PC-3 (cell line): ENCODE measurements around the gene PRTN3. TPM values are rescaled to one million over a fixed set of nuclear protein-coding genes. Genes with fewer than 3 reads are reported as not detected.

ENCODE experiments used
- ATAC-seq: fragments of 200-7000 bp; cut with Tn5 transposase; 2 replicates; pipeline ENCODE4 v1.9.1; 2020; ENCODE audit warnings: mild to moderate bottlenecking, moderate library complexity
- BruUV-seq: library from RNA; stranded (reverse); fragments of 400-500 nt; replicated peaks from 2 replicates; lab custom pipeline; 2021; lab: Mats Ljungman, UMichigan
- CTCF ChIA-PET: fragments of 300-600 bp; sonication (Branson Sonifier 250); formaldehyde crosslinking; loops from one replicate; lab custom pipeline; 2022; ENCODE audit warnings: antibody characterized with exemption; lab: Charles Lee
- POLR2A ChIA-PET: fragments of 300-600 bp; sonication (Branson Sonifier 250); formaldehyde crosslinking; loops from one replicate; lab custom pipeline; 2022; ENCODE audit warnings: antibody characterized with exemption; ENCODE audit not compliant: unreplicated experiment; lab: Charles Lee
- DNase-seq: peaks from one replicate; pipeline ENCODE4 v3.0.0-alpha.2; 2015
- H2AFZ ChIP-seq: fragments of 300-600 bp; sonication (generic); 2 replicates; pipeline ENCODE4 v1.6.0; 2016; ENCODE audit warnings: antibody characterized with exemption, low read length
- H3F3A ChIP-seq: fragments of 300-600 bp; sonication (generic); one replicate; pipeline ENCODE4 v1.6.0; 2017; ENCODE audit warnings: antibody characterized with exemption, low read length, control low read depth, mild to moderate bottlenecking; ENCODE audit not compliant: unreplicated experiment
- H3K27ac ChIP-seq: fragments of 300-600 bp; sonication (generic); 2 replicates; pipeline ENCODE4 v1.5.1; 2016; ENCODE audit warnings: mild to moderate bottlenecking, low read length
- H3K27me3 ChIP-seq: fragments of 300-600 bp; sonication (generic); 2 replicates; pipeline ENCODE4 v1.6.1; 2016; ENCODE audit warnings: low read length, mixed read lengths
- H3K36me3 ChIP-seq: fragments of 300-600 bp; sonication (generic); 2 replicates; pipeline ENCODE4 v1.6.1; 2016; ENCODE audit warnings: low read depth, mixed run types, low read length, mixed read lengths
- H3K4me1 ChIP-seq: fragments of 300-600 bp; sonication (generic); 2 replicates; pipeline ENCODE4 v1.5.1; 2016; ENCODE audit warnings: low read length; ENCODE audit not compliant: insufficient read depth
- H3K4me2 ChIP-seq: fragments of 300-600 bp; sonication (generic); 2 replicates; pipeline ENCODE4 v1.6.0; 2016; ENCODE audit warnings: low read length
- H3K4me3 ChIP-seq: fragments of 300-600 bp; sonication (generic); 2 replicates; pipeline ENCODE4 v1.5.1; 2016; ENCODE audit warnings: mild to moderate bottlenecking, low read length, mixed read lengths
- H3K79me2 ChIP-seq: fragments of 300-600 bp; sonication (generic); 2 replicates; pipeline ENCODE4 v1.6.1; 2017; ENCODE audit warnings: low read length, mixed read lengths
- H3K9ac ChIP-seq: fragments of 300-600 bp; sonication (generic); 2 replicates; pipeline ENCODE4 v1.6.0; 2016; ENCODE audit warnings: mild to moderate bottlenecking, low read length
- H3K9me2 ChIP-seq: fragments of 300-600 bp; sonication (generic); replicated peaks from 2 replicates; pipeline ENCODE4 v1.6.1; 2016; ENCODE audit warnings: mixed run types, low read length, mixed read lengths
- H3K9me3 ChIP-seq: fragments of 300-600 bp; sonication (generic); 2 replicates; pipeline ENCODE4 v1.6.1; 2016; ENCODE audit warnings: low read length, mixed read lengths
- H4K20me1 ChIP-seq: fragments of 300-600 bp; sonication (generic); 2 replicates; pipeline ENCODE4 v1.6.1; 2016; ENCODE audit warnings: low read length, mixed read lengths
- CTCF ChIP-seq: fragments of 300-600 bp; sonication (generic); conservative IDR thresholded peaks from 2 replicates; pipeline ENCODE4 v1.5.1; 2017; ENCODE audit warnings: antibody characterized with exemption, low read depth, mild to moderate bottlenecking, low read length
- EZH2 ChIP-seq: fragments of 300-600 bp; sonication (generic); IDR thresholded peaks from one replicate; pipeline ENCODE4 v1.6.1; 2017; ENCODE audit warnings: antibody characterized with exemption, mild to moderate bottlenecking, low read length; ENCODE audit not compliant: unreplicated experiment
- EZH2phosphoT487 ChIP-seq: fragments of 300-600 bp; sonication (generic); IDR thresholded peaks from 2 replicates; pipeline ENCODE4 v1.6.1; 2018; ENCODE audit warnings: mild to moderate bottlenecking, antibody characterized with exemption, low read length, borderline replicate concordance
- intact Hi-C: fragments of 100-400 bp; cut with micrococcal nuclease; formaldehyde crosslinking; loops from 2 replicates; pipeline ENCODE4 v1.9.0; 2023
- total RNA-seq: library from RNA; depleted of rRNA; stranded (reverse); fragments of >200 nt; gene quantifications from 2 replicates; pipeline ENCODE4 v1.2.3, GENCODE V29; 2014

Gene PRTN3
- total RNA-seq, 1 experiment from 2014 or later, result 0.29 TPM

- ChIA-PET CTCF (no interaction called here), POLR2A (no interaction called here)
- no peak overlapping the region for H3K9ac ChIP-seq
- TF ChIP-seq CTCF (no peak), EZH2phosphoT487 (no peak), EZH2 (no peak)
- peaks cover 65% of the 10 kb centered on the region for H3K36me3 ChIP-seq
- no peaks in the 10 kb centered on the region for H3K9me3 ChIP-seq
- DNase-seq (no peak), ATAC-seq (no peak)
- H3K9me2 ChIP-seq, result no peaks in the 10 kb centered on the region
- no TSS peak for BruUV-seq
- no peak overlapping the region for H3K4me2 ChIP-seq
- H3K27me3 ChIP-seq, result no peaks in the 10 kb centered on the region
- H4K20me1 ChIP-seq, result peaks cover 52% of the 10 kb centered on the region
- no peak overlapping the region for H2AFZ ChIP-seq
- H3F3A ChIP-seq, result no peaks in the 10 kb centered on the region
- peaks cover 53% of the 10 kb centered on the region for H3K79me2 ChIP-seq
- H3K4me1 ChIP-seq, result no peaks in the 10 kb centered on the region
- no peak overlapping the region for H3K27ac ChIP-seq
- intact Hi-C loops, result no loop called here
- no peak overlapping the region for H3K4me3 ChIP-seq
Observed at GRCh38 chr19:807627-808422, 33.0 kb upstream of the PRTN3 start.

- no peak overlapping the region for H3K9ac ChIP-seq
- H3K4me3 ChIP-seq, result no peak overlapping the region
- intact Hi-C loops, result no loop called here
- ATAC-seq (no peak), DNase-seq (no peak)
- H3K9me3 ChIP-seq, result no peaks in the 10 kb centered on the region
- H3K4me2 ChIP-seq, result no peak overlapping the region
- peaks cover 59% of the 10 kb centered on the region for H3K36me3 ChIP-seq
- no peaks in the 10 kb centered on the region for H3K9me2 ChIP-seq
- no peaks in the 10 kb centered on the region for H3F3A ChIP-seq
- ChIA-PET POLR2A (no interaction called here), CTCF (no interaction called here)
- no peak overlapping the region for H2AFZ ChIP-seq
- peaks cover 47% of the 10 kb centered on the region for H3K79me2 ChIP-seq
- no peaks in the 10 kb centered on the region for H3K27me3 ChIP-seq
- no TSS peak for BruUV-seq
- H3K27ac ChIP-seq, result no peak overlapping the region
- no peaks in the 10 kb centered on the region for H3K4me1 ChIP-seq
- peaks cover 47% of the 10 kb centered on the region for H4K20me1 ChIP-seq
- TF ChIP-seq EZH2phosphoT487 (no peak), CTCF (no peak), EZH2 (no peak)
Observed at GRCh38 chr19:808423-808775, 32.4 kb upstream of the PRTN3 start.

- H3K27ac ChIP-seq, result no peak overlapping the region
- H2AFZ ChIP-seq, result no peak overlapping the region
- H3K36me3 ChIP-seq, result peaks cover 43% of the 10 kb centered on the region
- intact Hi-C loops, result no loop called here
- no peak overlapping the region for H3K4me3 ChIP-seq
- ChIA-PET POLR2A (no interaction called here), CTCF (no interaction called here)
- no peaks in the 10 kb centered on the region for H3F3A ChIP-seq
- no peak for DNase-seq
- H3K27me3 ChIP-seq, result no peaks in the 10 kb centered on the region
- no peak for TF ChIP-seq CTCF
- no peak for TF ChIP-seq EZH2
- TF ChIP-seq EZH2phosphoT487, result no peak
- peaks cover 28% of the 10 kb centered on the region for H3K79me2 ChIP-seq
- no peaks in the 10 kb centered on the region for H3K4me1 ChIP-seq
- H3K4me2 ChIP-seq, result no peak overlapping the region
- no peak for ATAC-seq
- no TSS peak for BruUV-seq
- peaks cover 28% of the 10 kb centered on the region for H4K20me1 ChIP-seq
- no peaks in the 10 kb centered on the region for H3K9me2 ChIP-seq
- no peak overlapping the region for H3K9ac ChIP-seq
- H3K9me3 ChIP-seq, result no peaks in the 10 kb centered on the region
Observed at GRCh38 chr19:810077-810855, 30.5 kb upstream of the PRTN3 start.
